PC-3 (cell line): ENCODE measurements around the gene CLEC2L. TPM values are rescaled to one million over a fixed set of nuclear protein-coding genes. Genes with fewer than 3 reads are reported as not detected.

ENCODE experiments used
- ATAC-seq: fragments of 200-7000 bp; cut with Tn5 transposase; 2 replicates; pipeline ENCODE4 v1.9.1; 2020; ENCODE audit warnings: mild to moderate bottlenecking, moderate library complexity
- BruUV-seq: library from RNA; stranded (reverse); fragments of 400-500 nt; replicated peaks from 2 replicates; lab custom pipeline; 2021; lab: Mats Ljungman, UMichigan
- CTCF ChIA-PET: fragments of 300-600 bp; sonication (Branson Sonifier 250); formaldehyde crosslinking; loops from one replicate; lab custom pipeline; 2022; ENCODE audit warnings: antibody characterized with exemption; lab: Charles Lee
- POLR2A ChIA-PET: fragments of 300-600 bp; sonication (Branson Sonifier 250); formaldehyde crosslinking; loops from one replicate; lab custom pipeline; 2022; ENCODE audit warnings: antibody characterized with exemption; ENCODE audit not compliant: unreplicated experiment; lab: Charles Lee
- DNase-seq: peaks from one replicate; pipeline ENCODE4 v3.0.0-alpha.2; 2015
- H2AFZ ChIP-seq: fragments of 300-600 bp; sonication (generic); 2 replicates; pipeline ENCODE4 v1.6.0; 2016; ENCODE audit warnings: antibody characterized with exemption, low read length
- H3F3A ChIP-seq: fragments of 300-600 bp; sonication (generic); one replicate; pipeline ENCODE4 v1.6.0; 2017; ENCODE audit warnings: antibody characterized with exemption, low read length, control low read depth, mild to moderate bottlenecking; ENCODE audit not compliant: unreplicated experiment
- H3K27ac ChIP-seq: fragments of 300-600 bp; sonication (generic); 2 replicates; pipeline ENCODE4 v1.5.1; 2016; ENCODE audit warnings: mild to moderate bottlenecking, low read length
- H3K27me3 ChIP-seq: fragments of 300-600 bp; sonication (generic); 2 replicates; pipeline ENCODE4 v1.6.1; 2016; ENCODE audit warnings: low read length, mixed read lengths
- H3K36me3 ChIP-seq: fragments of 300-600 bp; sonication (generic); 2 replicates; pipeline ENCODE4 v1.6.1; 2016; ENCODE audit warnings: low read depth, mixed run types, low read length, mixed read lengths
- H3K4me1 ChIP-seq: fragments of 300-600 bp; sonication (generic); 2 replicates; pipeline ENCODE4 v1.5.1; 2016; ENCODE audit warnings: low read length; ENCODE audit not compliant: insufficient read depth
- H3K4me2 ChIP-seq: fragments of 300-600 bp; sonication (generic); 2 replicates; pipeline ENCODE4 v1.6.0; 2016; ENCODE audit warnings: low read length
- H3K4me3 ChIP-seq: fragments of 300-600 bp; sonication (generic); 2 replicates; pipeline ENCODE4 v1.5.1; 2016; ENCODE audit warnings: mild to moderate bottlenecking, low read length, mixed read lengths
- H3K79me2 ChIP-seq: fragments of 300-600 bp; sonication (generic); 2 replicates; pipeline ENCODE4 v1.6.1; 2017; ENCODE audit warnings: low read length, mixed read lengths
- H3K9ac ChIP-seq: fragments of 300-600 bp; sonication (generic); 2 replicates; pipeline ENCODE4 v1.6.0; 2016; ENCODE audit warnings: mild to moderate bottlenecking, low read length
- H3K9me2 ChIP-seq: fragments of 300-600 bp; sonication (generic); replicated peaks from 2 replicates; pipeline ENCODE4 v1.6.1; 2016; ENCODE audit warnings: mixed run types, low read length, mixed read lengths
- H3K9me3 ChIP-seq: fragments of 300-600 bp; sonication (generic); 2 replicates; pipeline ENCODE4 v1.6.1; 2016; ENCODE audit warnings: low read length, mixed read lengths
- H4K20me1 ChIP-seq: fragments of 300-600 bp; sonication (generic); 2 replicates; pipeline ENCODE4 v1.6.1; 2016; ENCODE audit warnings: low read length, mixed read lengths
- CTCF ChIP-seq: fragments of 300-600 bp; sonication (generic); conservative IDR thresholded peaks from 2 replicates; pipeline ENCODE4 v1.5.1; 2017; ENCODE audit warnings: antibody characterized with exemption, low read depth, mild to moderate bottlenecking, low read length
- EZH2 ChIP-seq: fragments of 300-600 bp; sonication (generic); IDR thresholded peaks from one replicate; pipeline ENCODE4 v1.6.1; 2017; ENCODE audit warnings: antibody characterized with exemption, mild to moderate bottlenecking, low read length; ENCODE audit not compliant: unreplicated experiment
- EZH2phosphoT487 ChIP-seq: fragments of 300-600 bp; sonication (generic); IDR thresholded peaks from 2 replicates; pipeline ENCODE4 v1.6.1; 2018; ENCODE audit warnings: mild to moderate bottlenecking, antibody characterized with exemption, low read length, borderline replicate concordance
- intact Hi-C: fragments of 100-400 bp; cut with micrococcal nuclease; formaldehyde crosslinking; loops from 2 replicates; pipeline ENCODE4 v1.9.0; 2023
- total RNA-seq: library from RNA; depleted of rRNA; stranded (reverse); fragments of >200 nt; gene quantifications from 2 replicates; pipeline ENCODE4 v1.2.3, GENCODE V29; 2014

The CLEC2L gene
- total RNA-seq, 1 experiment from 2014 or later, result not detected

DNA sequence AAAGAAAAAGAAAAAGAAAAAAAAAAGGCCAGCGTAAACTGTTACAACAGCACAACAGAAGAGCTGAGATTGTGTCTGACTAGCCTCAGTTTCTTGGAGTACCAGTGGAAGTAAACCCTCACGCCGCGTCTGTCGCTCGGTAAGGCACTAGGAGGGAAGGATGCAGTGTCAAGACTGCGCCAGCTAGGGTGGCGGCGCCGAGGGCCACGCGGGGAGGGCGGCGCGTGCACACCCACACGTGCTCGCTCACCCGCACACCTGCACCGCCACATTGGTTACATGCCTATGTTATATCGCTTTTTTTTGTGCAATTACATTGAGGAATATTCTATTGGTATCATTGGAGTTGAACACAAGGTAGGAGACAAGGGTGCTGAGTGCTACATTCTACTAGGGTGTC is 48.2 kb downstream of the CLEC2L start:
- Histone ChIP-seq H3K4me2 (no peak overlapping the region), H3F3A (no peaks in the 10 kb centered on the region), H3K27me3 (no peaks in the 10 kb centered on the region), H3K4me1 (no peaks in the 10 kb centered on the region), H3K36me3 (peaks cover 16% of the 10 kb centered on the region; the same call in 1 of the 2 replicates), H2AFZ (no peak overlapping the region), H3K4me3 (no peak overlapping the region), H3K27ac (no peak overlapping the region), H3K79me2 (no peaks in the 10 kb centered on the region), H3K9me2 (no peaks in the 10 kb centered on the region), H3K9ac (no peak overlapping the region), H3K9me3 (no peaks in the 10 kb centered on the region), H4K20me1 (no peaks in the 10 kb centered on the region)
- intact Hi-C loops, result no loop called here
- no peak for TF ChIP-seq EZH2phosphoT487
- TF ChIP-seq EZH2, result no peak
- no peak for TF ChIP-seq CTCF
- DNase-seq (no peak), ATAC-seq (no peak)
- no TSS peak for BruUV-seq
- CTCF ChIA-PET, result no interaction called here
- POLR2A ChIA-PET, result no interaction called here

- POLR2A ChIA-PET, result no interaction called here
- Histone ChIP-seq H3F3A (no peaks in the 10 kb centered on the region), H3K27me3 (no peaks in the 10 kb centered on the region), H3K36me3 (peaks cover 16% of the 10 kb centered on the region; the same call in 1 of the 2 replicates), H3K4me3 (no peak overlapping the region), H3K4me2 (no peak overlapping the region), H3K27ac (no peak overlapping the region), H3K9ac (no peak overlapping the region), H3K9me2 (no peaks in the 10 kb centered on the region), H3K79me2 (no peaks in the 10 kb centered on the region), H2AFZ (no peak overlapping the region), H3K4me1 (no peaks in the 10 kb centered on the region), H4K20me1 (no peaks in the 10 kb centered on the region), H3K9me3 (no peaks in the 10 kb centered on the region)
- BruUV-seq, result no TSS peak
- CTCF ChIA-PET, result no interaction called here
- DNase-seq, result no peak
- intact Hi-C loops, result no loop called here
- TF ChIP-seq EZH2, result no peak
- TF ChIP-seq CTCF, result no peak
- no peak for TF ChIP-seq EZH2phosphoT487
- no peak for ATAC-seq
Observed at GRCh38 chr7:139572071-139572470, 48.6 kb downstream of the CLEC2L start.

GRCh38 chr7:139572704-139573385 is 49.4 kb downstream of the CLEC2L start:
- POLR2A ChIA-PET, result no interaction called here
- TF ChIP-seq EZH2phosphoT487 (no peak), EZH2 (no peak), CTCF (no peak)
- H3K36me3 ChIP-seq, result peaks cover 16% of the 10 kb centered on the region; the same call in 1 of the 2 replicates
- no peak overlapping the region for H3K9ac ChIP-seq
- BruUV-seq, result no TSS peak
- no peak overlapping the region for H3K27ac ChIP-seq
- H3K4me3 ChIP-seq, result no peak overlapping the region
- H3K9me2 ChIP-seq, result no peaks in the 10 kb centered on the region
- no peak overlapping the region for H3K4me2 ChIP-seq
- H3K79me2 ChIP-seq, result no peaks in the 10 kb centered on the region
- intact Hi-C loops, result no loop called here
- DNase-seq (no peak), ATAC-seq (no peak)
- no peaks in the 10 kb centered on the region for H3K27me3 ChIP-seq
- no peaks in the 10 kb centered on the region for H3F3A ChIP-seq
- H3K4me1 ChIP-seq, result no peaks in the 10 kb centered on the region
- no peaks in the 10 kb centered on the region for H3K9me3 ChIP-seq
- no peak overlapping the region for H2AFZ ChIP-seq
- CTCF ChIA-PET, result no interaction called here
- H4K20me1 ChIP-seq, result no peaks in the 10 kb centered on the region
